Neural progenitor cell (in vitro differentiated cells): Measurements from ENCODE around the gene FNDC8. TPM values are rescaled to one million over a fixed set of nuclear protein-coding genes. Genes with fewer than 3 reads are reported as not detected.

Experiments
- DNase-seq: peaks from one replicate; pipeline ENCODE4 v3.0.0-alpha.2; 2016; ENCODE audit warnings: low spot score
- H2AFZ ChIP-seq: fragments of 200-600 bp; sonication (generic); replicated peaks from 2 replicates; pipeline ENCODE4 v1.6.1; 2016; ENCODE audit warnings: antibody characterized with exemption
- H3F3A ChIP-seq: fragments of 200-600 bp; sonication (generic); 2 replicates; pipeline ENCODE4 v1.6.1; 2016; ENCODE audit warnings: antibody characterized with exemption, low read depth
- H3K27ac ChIP-seq: fragments of 200-600 bp; sonication (generic); 2 replicates; pipeline ENCODE4 v1.5.1; 2016; ENCODE audit warnings: mild to moderate bottlenecking
- H3K27me3 ChIP-seq: fragments of 200-600 bp; sonication (generic); 2 replicates; pipeline ENCODE4 v1.6.1; 2016; ENCODE audit warnings: mild to moderate bottlenecking, moderate library complexity
- H3K36me3 ChIP-seq: fragments of 200-600 bp; sonication (generic); 2 replicates; pipeline ENCODE4 v1.5.1; 2016
- H3K4me1 ChIP-seq: fragments of 200-600 bp; sonication (generic); 2 replicates; pipeline ENCODE4 v1.6.1; 2016; ENCODE audit warnings: mixed run types
- H3K4me2 ChIP-seq: fragments of 200-600 bp; sonication (generic); 2 replicates; pipeline ENCODE4 v1.6.1; 2016
- H3K4me3 ChIP-seq: fragments of 200-600 bp; sonication (generic); 2 replicates; pipeline ENCODE4 v1.5.1; 2016
- H3K79me2 ChIP-seq: fragments of 200-600 bp; sonication (generic); 2 replicates; pipeline ENCODE4 v1.6.1; 2016; ENCODE audit warnings: low read depth
- H3K9ac ChIP-seq: fragments of 200-600 bp; sonication (generic); 2 replicates; pipeline ENCODE4 v1.6.1; 2016
- H3K9me3 ChIP-seq: fragments of 200-600 bp; sonication (generic); 2 replicates; pipeline ENCODE4 v1.5.1; 2016; ENCODE audit warnings: low read depth
- H4K20me1 ChIP-seq: fragments of 200-600 bp; sonication (generic); 2 replicates; pipeline ENCODE4 v1.6.1; 2016; ENCODE audit warnings: low read depth
- H3K27ac Mint-ChIP-seq: 3 replicates; pipeline ENCODE4 v1.8.0; 2021; ENCODE audit warnings: mixed read lengths
- H3K27me3 Mint-ChIP-seq: 2 replicates; pipeline ENCODE4 v1.8.0; 2022; ENCODE audit warnings: low read depth, mild to moderate bottlenecking, inconsistent platforms, moderate library complexity, mixed read lengths; ENCODE audit not compliant: insufficient read depth
- H3K36me3 Mint-ChIP-seq: 3 replicates; pipeline ENCODE4 v1.8.0; 2021; ENCODE audit warnings: mixed read lengths
- H3K4me1 Mint-ChIP-seq: 3 replicates; pipeline ENCODE4 v1.8.0; 2021; ENCODE audit warnings: mixed read lengths
- H3K4me3 Mint-ChIP-seq: 3 replicates; pipeline ENCODE4 v1.8.0; 2021; ENCODE audit warnings: mild to moderate bottlenecking, moderate library complexity, mixed read lengths
- H3K9me3 Mint-ChIP-seq: 3 replicates; pipeline ENCODE4 v1.8.0; 2020; ENCODE audit warnings: mixed read lengths
- CTCF ChIP-seq: fragments of 200-600 bp; sonication (generic); IDR thresholded peaks from 2 replicates; pipeline ENCODE4 v1.5.1; 2017; ENCODE audit warnings: antibody characterized with exemption, mild to moderate bottlenecking
- EZH2 ChIP-seq: fragments of 200-600 bp; sonication (generic); IDR thresholded peaks from 2 replicates; pipeline ENCODE4 v1.6.1; 2017; ENCODE audit warnings: antibody characterized with exemption, mild to moderate bottlenecking, moderate library complexity
- EZH2phosphoT487 ChIP-seq: fragments of 200-600 bp; sonication (generic); IDR thresholded peaks from 2 replicates; pipeline ENCODE4 v1.6.1; 2017; ENCODE audit warnings: antibody characterized with exemption
- total RNA-seq: library from RNA; depleted of rRNA; stranded (reverse); fragments of >200 nt; gene quantifications from 2 replicates; pipeline ENCODE4 v1.2.3, GENCODE V29; 2015; ENCODE audit warnings: low replicate concordance

The FNDC8 gene
- total RNA-seq, 1 donor from 2014 or later, result not detected

GRCh38 chr17:35127751-35128514, 6.5 kb downstream of the FNDC8 start:
- H3K36me3 Mint-ChIP-seq, result peaks cover 6% of the 10 kb centered on the region
- no peaks in the 10 kb centered on the region for H3F3A ChIP-seq
- H4K20me1 ChIP-seq, result no peaks in the 10 kb centered on the region
- H3K4me1 Mint-ChIP-seq, result no peaks in the 10 kb centered on the region
- H3K9me3 Mint-ChIP-seq, result no peaks in the 10 kb centered on the region
- no peak overlapping the region for H3K9ac ChIP-seq
- TF ChIP-seq EZH2phosphoT487 (no peak), CTCF (no peak), EZH2 (no peak)
- no peaks in the 10 kb centered on the region for H3K27me3 ChIP-seq
- no peak overlapping the region for H3K27ac ChIP-seq
- H3K4me1 ChIP-seq, result no peaks in the 10 kb centered on the region
- peaks cover 2% of the 10 kb centered on the region for H3K27me3 Mint-ChIP-seq
- no peak for DNase-seq
- H3K27ac Mint-ChIP-seq, result no peak overlapping the region
- H3K79me2 ChIP-seq, result no peaks in the 10 kb centered on the region
- H3K4me3 Mint-ChIP-seq, result no peak overlapping the region
- H2AFZ ChIP-seq, result no peak overlapping the region
- no peak overlapping the region for H3K4me3 ChIP-seq
- H3K4me2 ChIP-seq, result no peak overlapping the region
- no peaks in the 10 kb centered on the region for H3K9me3 ChIP-seq
- H3K36me3 ChIP-seq, result no peaks in the 10 kb centered on the region

- Histone ChIP-seq H2AFZ (no peak overlapping the region), H3K79me2 (no peaks in the 10 kb centered on the region), H3K4me1 (no peaks in the 10 kb centered on the region), H3F3A (no peaks in the 10 kb centered on the region), H3K27me3 (no peaks in the 10 kb centered on the region), H3K9me3 (no peaks in the 10 kb centered on the region), H4K20me1 (no peaks in the 10 kb centered on the region), H3K4me3 (no peak overlapping the region), H3K4me2 (no peak overlapping the region), H3K9ac (no peak overlapping the region), H3K36me3 (no peaks in the 10 kb centered on the region), H3K27ac (no peak overlapping the region)
- H3K36me3 Mint-ChIP-seq, result peaks cover 15% of the 10 kb centered on the region
- TF ChIP-seq EZH2phosphoT487, result no peak
- no peak for TF ChIP-seq EZH2
- no peak for TF ChIP-seq CTCF
- H3K9me3 Mint-ChIP-seq, result no peaks in the 10 kb centered on the region
- peaks cover 3% of the 10 kb centered on the region for H3K27me3 Mint-ChIP-seq
- H3K27ac Mint-ChIP-seq, result no peak overlapping the region
- H3K4me3 Mint-ChIP-seq, result no peak overlapping the region
- DNase-seq, result no peak
- H3K4me1 Mint-ChIP-seq, result no peaks in the 10 kb centered on the region
Observed at GRCh38 chr17:35129154-35129972, 7.9 kb downstream of the FNDC8 start.

- no peaks in the 10 kb centered on the region for H3F3A ChIP-seq
- no peaks in the 10 kb centered on the region for H3K36me3 ChIP-seq
- H3K4me2 ChIP-seq, result no peak overlapping the region
- no peaks in the 10 kb centered on the region for H3K79me2 ChIP-seq
- Mint-ChIP-seq H3K36me3 (peaks cover 15% of the 10 kb centered on the region), H3K4me3 (no peak overlapping the region), H3K9me3 (no peaks in the 10 kb centered on the region), H3K4me1 (no peaks in the 10 kb centered on the region), H3K27me3 (peaks cover 3% of the 10 kb centered on the region), H3K27ac (no peak overlapping the region)
- no peaks in the 10 kb centered on the region for H3K9me3 ChIP-seq
- H3K9ac ChIP-seq, result no peak overlapping the region
- no peak for TF ChIP-seq CTCF
- TF ChIP-seq EZH2phosphoT487, result no peak
- TF ChIP-seq EZH2, result no peak
- H3K4me1 ChIP-seq, result no peaks in the 10 kb centered on the region
- no peaks in the 10 kb centered on the region for H3K27me3 ChIP-seq
- no peak overlapping the region for H3K4me3 ChIP-seq
- DNase-seq, result no peak
- no peak overlapping the region for H3K27ac ChIP-seq
- H2AFZ ChIP-seq, result no peak overlapping the region
- H4K20me1 ChIP-seq, result no peaks in the 10 kb centered on the region
Observed at GRCh38 chr17:35129973-35130351, 8.5 kb downstream of the FNDC8 start.
